ENCODE results near the gene SETBP1. TPM values are rescaled to one million over a fixed set of nuclear protein-coding genes. Genes with fewer than 3 reads are reported as not detected.

Gene SETBP1
- total and polyA plus RNA-seq, 9 of the 15 experiments (the other 6 are each of a cell fraction or from before 2014, with no cell fraction given): under 0.01 to 0.13 (median 0.04) TPM

DNA sequence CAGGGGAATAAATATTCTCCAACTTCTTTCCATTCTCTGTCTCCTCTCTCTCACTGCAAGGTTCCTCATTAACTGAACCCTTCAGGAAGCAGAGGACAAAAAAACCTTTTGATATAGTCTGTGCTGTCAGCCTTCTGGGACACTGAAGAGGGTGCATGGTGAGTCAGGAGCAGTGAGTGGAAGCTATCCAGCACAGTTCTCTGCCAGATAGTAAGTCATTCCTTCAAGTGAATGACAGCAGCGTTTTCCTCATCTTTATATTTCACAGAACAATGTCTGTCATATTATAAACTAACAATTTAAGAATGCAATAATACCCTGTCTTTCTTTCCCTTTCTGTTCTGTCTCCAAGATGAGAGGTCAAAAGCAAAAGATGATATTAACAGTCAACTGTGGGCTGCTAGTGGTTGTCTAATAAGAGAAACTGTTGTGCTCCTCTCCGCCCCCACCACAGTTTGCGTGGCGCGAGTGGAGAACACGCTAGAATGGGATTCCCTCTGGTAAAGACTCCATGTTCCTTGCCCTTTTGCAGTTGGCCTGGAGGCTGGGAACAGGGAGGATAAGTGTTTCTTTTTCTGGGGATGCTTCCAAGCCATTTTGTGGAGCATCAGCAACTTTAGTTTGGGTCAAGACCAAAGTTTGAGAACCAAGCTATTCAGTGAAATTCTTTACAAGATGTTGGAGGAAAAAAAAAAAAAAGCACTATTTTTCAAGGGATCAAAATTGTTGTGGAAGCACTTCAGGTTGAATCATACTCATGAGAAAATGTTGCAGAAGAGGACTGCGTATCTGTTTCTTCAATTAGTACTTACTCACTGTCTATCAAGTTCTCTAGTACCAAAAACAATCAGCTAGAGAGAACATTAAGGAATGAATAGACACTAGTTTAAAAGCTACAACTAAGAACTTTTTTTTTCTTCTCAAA is 430.2 kb downstream of the SETBP1 start:
- in situ Hi-C loops (cut with MboI): no loop called here
- DNase-seq (ENCODE audit: extremely low read depth in 1 of 4, low spot score in 3 of 4) (no peak), FAIRE-seq (no peak), ATAC-seq (no peak)
- TF ChIP-seq ZNF76 (CRISPR knock-in tag; IDR thresholded peaks at IDR 0.05; ENCODE audit: borderline replicate concordance): no peak
- TF ChIP-seq ZC3H8 (IDR thresholded peaks at IDR 0.05): no peak
- no peak for TF ChIP-seq HOMEZ (CRISPR knock-in tag; IDR thresholded peaks at IDR 0.05)
- no peak for TF ChIP-seq TCFL5 (CRISPR knock-in tag; conservative IDR thresholded peaks at IDR 0.05)
- TF ChIP-seq, protein P1, sequence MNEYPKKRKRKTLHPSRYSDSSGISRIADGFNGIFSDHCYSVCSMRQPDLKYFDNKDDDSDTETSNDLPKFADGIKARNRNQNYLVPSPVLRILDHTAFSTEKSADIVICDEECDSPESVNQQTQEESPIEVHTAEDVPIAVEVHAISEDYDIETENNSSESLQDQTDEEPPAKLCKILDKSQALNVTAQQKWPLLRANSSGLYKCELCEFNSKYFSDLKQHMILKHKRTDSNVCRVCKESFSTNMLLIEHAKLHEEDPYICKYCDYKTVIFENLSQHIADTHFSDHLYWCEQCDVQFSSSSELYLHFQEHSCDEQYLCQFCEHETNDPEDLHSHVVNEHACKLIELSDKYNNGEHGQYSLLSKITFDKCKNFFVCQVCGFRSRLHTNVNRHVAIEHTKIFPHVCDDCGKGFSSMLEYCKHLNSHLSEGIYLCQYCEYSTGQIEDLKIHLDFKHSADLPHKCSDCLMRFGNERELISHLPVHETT (CRISPR knock-in tag; conservative IDR thresholded peaks at IDR 0.05 in 1 of 2, IDR thresholded peaks at IDR 0.05 in 1 of 2): no peak
- no peak for TF ChIP-seq ZBTB33 (CRISPR knock-in tag; IDR thresholded peaks at IDR 0.05)
- no peak for TF ChIP-seq CREB3 (tag; conservative IDR thresholded peaks at IDR 0.05; ENCODE audit: low read depth)
- Histone ChIP-seq H3K9me1 (ENCODE audit: control insufficient read depth, insufficient read depth, low read length) (no peaks in the 10 kb centered on the region), H3K79me2 (ENCODE audit: control insufficient read depth, insufficient read depth, low read length) (no peaks in the 10 kb centered on the region), H3K27me3 (ENCODE audit: control insufficient read depth in 2 of 2, insufficient read depth in 2 of 2, low read length in 2 of 2) (no peaks in the 10 kb centered on the region), H3K27ac (ENCODE audit: extremely low read depth, low read depth, low read length) (no peak overlapping the region), H3K4me2 (ENCODE audit: insufficient read depth, low read length) (no peak overlapping the region), H3K4me3 (no peak overlapping the region), H2AFZ (ENCODE audit: low read depth, low read length) (no peak overlapping the region), H3K9me3 (replicated peaks; ENCODE audit: control insufficient read depth, insufficient read depth, low read depth, low read length) (no peaks in the 10 kb centered on the region), H3K36me3 (ENCODE audit: control insufficient read depth, insufficient read depth, low read length) (no peaks in the 10 kb centered on the region), H4K20me1 (replicated peaks; ENCODE audit: control insufficient read depth, insufficient read depth, low read length) (no peaks in the 10 kb centered on the region), H3K4me1 (replicated peaks in 1 of 2; ENCODE audit: control insufficient read depth in 2 of 2, insufficient read depth in 2 of 2, low read length in 2 of 2) (no peaks in the 10 kb centered on the region), H3K9ac (ENCODE audit: insufficient read depth in 1 of 2, low read depth in 2 of 2, low read length in 2 of 2) (no peak overlapping the region)
- WGBS (ENCODE audit: insufficient coverage, low coverage, missing lambda C conversion rate): 3% methylated on average over 3 of the region's 7 CpGs
- BruUV-seq (replicated peaks): no TSS peak
- intact Hi-C loops (cut with micrococcal nuclease): no loop called here
- ChIA-PET POLR2A (no interaction called here), CTCF (ENCODE audit: low intra/inter-chr PET ratio) (no interaction called here)
